HEK293T (cell line): ENCODE data around the gene H6PD.

Source experiments
- ARNT ChIP-seq: fragments of 450-650 bp; IDR thresholded peaks from 2 replicates; pipeline ENCODE4 v1.6.1; 2017; ENCODE audit warnings: mild to moderate bottlenecking
- BHLHE40 ChIP-seq: fragments of 450-650 bp; IDR thresholded peaks from 2 replicates; pipeline ENCODE4 v1.6.1; 2016; ENCODE audit warnings: mild to moderate bottlenecking, moderate library complexity, borderline replicate concordance
- ELF4 ChIP-seq: fragments of 450-650 bp; IDR thresholded peaks from 2 replicates; pipeline ENCODE4 v1.6.1; 2017; ENCODE audit warnings: antibody characterized with exemption
- FOXK2 ChIP-seq: fragments of 450-650 bp; IDR thresholded peaks from 2 replicates; pipeline ENCODE4 v1.6.1; 2016; ENCODE audit warnings: mild to moderate bottlenecking
- FOXM1 ChIP-seq: fragments of 450-650 bp; IDR thresholded peaks from 2 replicates; pipeline ENCODE4 v1.6.1; 2017; ENCODE audit warnings: mild to moderate bottlenecking, borderline replicate concordance
- HDGF ChIP-seq: fragments of 450-650 bp; IDR thresholded peaks from 2 replicates; pipeline ENCODE4 v1.6.1; 2017; ENCODE audit warnings: antibody characterized with exemption, borderline replicate concordance
- L3MBTL2 ChIP-seq: fragments of 450-650 bp; conservative IDR thresholded peaks from 2 replicates; pipeline ENCODE4 v1.6.1; 2016; ENCODE audit warnings: mild to moderate bottlenecking
- NFRKB ChIP-seq: fragments of 450-650 bp; IDR thresholded peaks from 2 replicates; pipeline ENCODE4 v1.6.1; 2016; ENCODE audit warnings: mild to moderate bottlenecking, moderate library complexity
- SP1 ChIP-seq: fragments of 450-650 bp; IDR thresholded peaks from 2 replicates; pipeline ENCODE4 v1.6.1; 2017
- SUZ12 ChIP-seq: fragments of 450-650 bp; IDR thresholded peaks from 2 replicates; pipeline ENCODE4 v1.6.1; 2016; ENCODE audit warnings: mild to moderate bottlenecking
- TARDBP ChIP-seq: fragments of 450-650 bp; IDR thresholded peaks from 2 replicates; pipeline ENCODE4 v1.6.1; 2016
- ZNF384 ChIP-seq: fragments of 450-650 bp; IDR thresholded peaks from 2 replicates; pipeline ENCODE4 v1.6.1; 2016

DNA sequence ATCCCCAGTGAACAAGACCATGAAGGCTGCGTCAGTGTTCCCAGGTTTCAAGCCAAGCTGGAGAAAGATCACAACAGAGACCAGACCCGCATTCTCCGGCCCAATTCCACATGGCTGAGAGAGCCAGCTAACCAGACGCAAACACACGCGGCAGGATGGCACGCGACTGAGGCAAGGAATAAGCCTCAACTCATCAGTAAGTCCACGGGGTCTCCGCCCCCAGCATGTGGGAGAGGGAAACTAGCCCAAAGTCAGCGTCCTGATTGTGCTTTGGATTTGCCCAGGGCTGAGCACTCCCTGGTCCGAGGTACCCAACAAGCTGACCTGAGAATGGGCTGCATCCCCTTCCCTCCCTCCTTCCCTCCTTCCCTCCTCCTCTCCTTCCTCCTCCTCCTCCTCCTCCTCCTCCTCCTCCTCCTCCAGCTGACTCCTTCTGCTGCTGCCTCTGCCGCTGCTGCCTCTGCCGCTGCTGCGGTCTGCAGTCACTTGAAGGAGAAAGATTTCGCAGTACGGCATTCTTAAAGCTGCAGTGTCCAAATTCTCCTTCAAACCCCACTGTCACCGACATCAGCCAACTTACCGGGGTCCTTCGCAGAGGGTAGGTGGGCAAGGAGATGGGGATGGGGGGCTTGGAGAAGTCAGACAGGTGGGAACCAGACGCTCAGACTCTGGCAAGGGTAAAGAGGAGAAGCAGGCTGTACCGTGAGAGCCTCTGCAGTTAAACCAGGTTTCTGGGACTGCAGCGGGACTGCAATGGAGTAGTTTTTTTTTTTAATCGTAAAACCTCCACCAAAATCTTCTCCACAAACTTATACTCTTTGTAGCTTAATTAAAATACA lies 33.0 kb upstream of the H6PD start:
- no peak for TF ChIP-seq ZNF384
- TF ChIP-seq FOXK2, result no peak
- no peak for TF ChIP-seq HDGF
- TF ChIP-seq SUZ12, result no peak
- no peak for TF ChIP-seq BHLHE40
- no peak for TF ChIP-seq ARNT
- TF ChIP-seq FOXM1, result no peak
- TF ChIP-seq TARDBP, result no peak
- TF ChIP-seq NFRKB, result no peak
- no peak for TF ChIP-seq ELF4
- no peak for TF ChIP-seq SP1
- no peak for TF ChIP-seq L3MBTL2
